ENCODE measurements around the gene GALNT1.

GRCh38 chr18:35749701-35750100, 168.2 kb downstream of the GALNT1 start:
- TF ChIP-seq POLR2A (IDR thresholded peaks at IDR 0.05) (no peak), CTCF (IDR thresholded peaks at IDR 0.05) (no peak), POLR2AphosphoS5 (IDR thresholded peaks at IDR 0.05) (no peak)

All from prostate gland (tissue), 2 donors.